HepG2 (cell line): ENCODE results near the gene TMEM62. TPM values are rescaled to one million over a fixed set of nuclear protein-coding genes. Genes with fewer than 3 reads are reported as not detected.
"Not testable (repeated sequence)": the region's sequence is repeated elsewhere in the genome, so short reads cannot be mapped to it uniquely, and the experiment has no call there.

Experiments used
- ATAC-seq: fragments of 200-7000 bp; cut with Tn5 transposase; 3 replicates; pipeline ENCODE4 v1.9.1; 2020; ENCODE audit warnings: mild to moderate bottlenecking, moderate library complexity
- BruUV-seq: library from RNA; stranded (reverse); fragments of 400-500 nt; replicated peaks from 2 replicates; lab custom pipeline; 2021; lab: Mats Ljungman, UMichigan
- CTCF ChIA-PET: fragments of 300-600 bp; formaldehyde crosslinking; extraction: SDS; loops from one replicate; lab custom pipeline; 2021; ENCODE audit warnings: low total read pairs, inconsistent platforms, low intra/inter-chr PET ratio; lab: Yijun Ruan, JAX
- POLR2A ChIA-PET: fragments of 350-600 bp; sonication (Branson Sonifier 250); formaldehyde crosslinking; loops from one replicate; lab custom pipeline; 2020; ENCODE audit warnings: antibody characterized with exemption, inconsistent platforms; lab: Yijun Ruan, JAX
- DNase-seq: peaks from one replicate; pipeline ENCODE4 v3.0.0-alpha.2; 2015; ENCODE audit warnings: low spot score
- FAIRE-seq: peaks from 3 replicates; lab custom pipeline; 2011; peaks lifted over from hg19 to GRCh38; lab: Jason Lieb, UNC
- H2AFZ ChIP-seq: one replicate; pipeline ENCODE4 v1.6.1; 2011; ENCODE audit warnings: low read length, inconsistent platforms
- H3K27ac ChIP-seq: fragments of 300-600 bp; 3 replicates; pipeline ENCODE4 v1.8.0; 2011; ENCODE audit warnings: mixed run types, mild to moderate bottlenecking, mixed read lengths, low read length, inconsistent platforms; ENCODE audit not compliant: insufficient read depth; ENCODE audit errors: extremely low read length
- H3K27me3 ChIP-seq, 2 experiments: fragments of 200-600 bp in 1 of 2; 2 replicates in 1 of 2; 3 replicates in 1 of 2; pipeline versions ENCODE4 v1.6.0 to v1.8.0; 2011; ENCODE audit warnings: low read length in 2 of 2, mild to moderate bottlenecking in 2 of 2, moderate library complexity in 2 of 2, inconsistent platforms in 1 of 2; ENCODE audit not compliant: insufficient read depth in 2 of 2, control insufficient read depth in 1 of 2
- H3K36me3 ChIP-seq, 2 experiments: fragments of 200-600 bp in 1 of 2; replicated peaks in 1 of 2; 2 replicates in 1 of 2; 3 replicates in 1 of 2; pipeline versions ENCODE4 v1.5.1 to v1.8.0; 2011; ENCODE audit warnings: low read length in 2 of 2, inconsistent platforms in 1 of 2; ENCODE audit not compliant: insufficient read depth in 2 of 2, control insufficient read depth in 1 of 2
- H3K4me1 ChIP-seq: 2 replicates; pipeline ENCODE4 v1.5.1; 2012; ENCODE audit warnings: low read length, inconsistent platforms; ENCODE audit not compliant: insufficient read depth
- H3K4me2 ChIP-seq: 2 replicates; pipeline ENCODE4 v1.6.0; 2011; ENCODE audit warnings: low read depth, low read length, inconsistent platforms
- H3K4me3 ChIP-seq, 3 experiments: fragments of 200-600 bp in 1 of 3; sonication (generic), shearing (Covaris generic) in 1 of 3; replicated peaks in 1 of 3; 2 replicates each; pipeline ENCODE4 v1.5.1; 2011 to 2016; ENCODE audit warnings: low read length in 3 of 3, inconsistent platforms in 2 of 3, low read depth in 2 of 3, mild to moderate bottlenecking in 2 of 3, control low read depth in 1 of 3, mixed read lengths in 1 of 3; ENCODE audit not compliant: insufficient read depth in 1 of 3
- H3K79me2 ChIP-seq: one replicate; pipeline ENCODE4 v1.6.1; 2011; ENCODE audit warnings: low read length, inconsistent platforms; ENCODE audit not compliant: insufficient read depth
- H3K9ac ChIP-seq: 2 replicates; pipeline ENCODE4 v1.6.0; 2011; ENCODE audit warnings: mild to moderate bottlenecking, low read depth, low read length, inconsistent platforms; ENCODE audit not compliant: insufficient read depth
- H3K9me3 ChIP-seq: 2 replicates; pipeline ENCODE4 v1.5.1; 2012; ENCODE audit warnings: mild to moderate bottlenecking, low read length
- H4K20me1 ChIP-seq: 2 replicates; pipeline ENCODE4 v1.6.0; 2011; ENCODE audit warnings: inconsistent platforms, mild to moderate bottlenecking, low read length, moderate library complexity; ENCODE audit not compliant: insufficient read depth
- FOXA3 ChIP-seq: IDR thresholded peaks from 2 replicates; pipeline ENCODE4 v1.6.1; 2016; ENCODE audit warnings: missing genetic modification reagents, missing compliant biosample characterization
- KDM5A ChIP-seq: fragments of 200-600 bp; sonication (generic); IDR thresholded peaks from 2 replicates; pipeline ENCODE4 v1.7.0; 2018; ENCODE audit warnings: antibody characterized with exemption, mild to moderate bottlenecking, low read length, borderline replicate concordance
- SALL1 ChIP-seq: sonication (generic); formaldehyde crosslinking; IDR thresholded peaks from 2 replicates; pipeline ENCODE4 v1.8.0; 2022; ENCODE audit warnings: mild to moderate bottlenecking, missing genetic modification reagents
- ZNF605 ChIP-seq: sonication (generic); formaldehyde crosslinking; IDR thresholded peaks from 2 replicates; pipeline ENCODE4 v1.8.0; 2022; ENCODE audit warnings: mild to moderate bottlenecking, missing genetic modification reagents
- ZSCAN25 ChIP-seq: sonication (generic); formaldehyde crosslinking; IDR thresholded peaks from 2 replicates; pipeline ENCODE4 v1.8.0; 2022; ENCODE audit warnings: mild to moderate bottlenecking, missing genetic modification reagents
- WGBS: methylation state at CpG from one replicate; pipeline ENCODE4 v1.1.6; 2017; ENCODE audit warnings: low lambda C conversion rate; 5-methylcytosine and 5-hydroxymethylcytosine counted together
- in situ Hi-C: cut with HindIII; loops from 2 replicates; pipeline ENCODE4 v1.10.0; 2017; ENCODE audit warnings: low pct_unique_long_range_greater_than_20kb; ENCODE audit not compliant: extremely low pct_ligation_motif_present
- intact Hi-C: fragments of 100-400 bp; cut with micrococcal nuclease; formaldehyde crosslinking; loops from one replicate; pipeline ENCODE4 v1.10.0; 2022; ENCODE audit not compliant: unreplicated experiment
- polyA plus RNA-seq, 8 experiments: library from polyadenylated mRNA; depleted of rRNA in 3 of 8; stranded (reverse) in 7 of 8; unstranded in 1 of 8; fragments of >200 nt; fragmentation: Illumina TruSeq in 4 of 8; extraction: Trizol in 4 of 8; gene quantifications; 2 replicates each; pipeline versions ENCODE4 v1.2.1 to v1.2.3, GENCODE V29; 2011 to 2016; ENCODE audit warnings: low read depth in 4 of 8, missing spikeins in 1 of 8, mixed read lengths in 1 of 8; ENCODE audit not compliant: insufficient read depth in 1 of 8
- total RNA-seq, 5 experiments: library from RNA; depleted of rRNA; stranded (reverse); fragments of >200 nt; fragmentation: Illumina TruSeq; extraction: Trizol; gene quantifications; 2 replicates each; pipeline ENCODE4 v1.2.3, GENCODE V29; 2016; ENCODE audit warnings: low read depth in 1 of 5
- TF ChIP-seq, protein P1 (sequence below): sonication (generic); formaldehyde crosslinking; IDR thresholded peaks from 2 replicates; pipeline ENCODE4 v1.5.1; 2020; ENCODE audit warnings: mild to moderate bottlenecking, missing genetic modification reagents, moderate library complexity
- TF ChIP-seq, protein P2 (sequence below): sonication (generic); formaldehyde crosslinking; IDR thresholded peaks from 2 replicates; pipeline ENCODE4 v1.4.0; 2020; ENCODE audit warnings: missing genetic modification reagents, borderline replicate concordance
- TF ChIP-seq, protein P3 (sequence below): sonication (generic); formaldehyde crosslinking; IDR thresholded peaks from 2 replicates; pipeline ENCODE4 v1.4.0; 2020; ENCODE audit warnings: mild to moderate bottlenecking, missing genetic modification reagents

The TMEM62 gene
- total and polyA plus RNA-seq, 2 of the 13 experiments (the other 11 are each of a cell fraction or from before 2014, with no cell fraction given) = 14.2 to 20.9 TPM

DNA sequence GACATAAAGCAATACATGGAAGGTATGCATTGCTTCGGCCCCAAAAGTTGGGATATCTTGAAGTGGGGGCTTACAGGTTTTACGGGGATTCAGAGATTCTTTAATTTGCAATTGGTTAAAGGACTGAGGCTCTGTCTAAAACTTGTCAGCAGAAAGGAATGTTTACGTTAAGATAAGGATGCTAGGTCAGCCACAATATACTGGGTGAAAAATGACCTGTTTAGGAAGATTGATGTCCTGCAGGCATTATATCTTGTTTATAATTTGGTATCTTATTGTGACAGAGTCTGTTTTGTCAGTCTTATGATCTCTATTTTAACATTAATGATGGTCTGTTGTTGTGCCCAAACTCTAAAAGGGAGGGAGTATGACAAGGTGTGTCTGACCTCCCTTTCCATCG, 36.5 kb downstream of the TMEM62 start:
- POLR2A ChIA-PET = no interaction called here

DNA sequence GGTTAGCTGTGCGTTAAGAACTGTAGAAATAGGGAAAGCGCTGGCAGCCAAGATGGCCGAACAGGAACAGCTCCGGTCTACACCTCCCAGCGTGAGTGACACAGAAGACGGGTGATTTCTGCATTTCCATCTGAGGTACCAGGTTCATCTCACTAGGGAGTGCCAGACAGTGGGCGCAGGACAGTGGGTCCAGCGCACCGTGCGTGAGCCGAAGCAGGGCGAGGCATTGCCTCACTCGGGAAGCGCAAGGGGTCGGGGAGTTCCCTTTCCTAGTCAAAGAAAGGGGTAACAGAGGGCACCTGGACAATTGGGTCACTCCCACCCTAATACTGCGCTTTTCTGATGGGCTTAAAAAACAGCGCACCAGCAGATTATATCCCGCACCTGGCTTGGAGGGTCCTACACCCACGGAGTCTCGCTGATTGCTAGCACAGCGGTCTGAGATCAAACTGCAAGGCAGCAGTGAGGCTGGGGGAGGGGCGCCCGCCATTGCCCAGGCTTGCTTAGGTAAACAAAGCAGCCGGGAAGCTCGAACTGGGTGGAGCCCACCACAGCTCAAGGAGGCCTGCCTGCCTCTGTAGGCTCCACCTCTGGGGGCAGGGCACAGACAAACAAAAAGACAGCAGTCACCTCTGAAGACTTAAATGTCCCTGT, 42.4 kb downstream of the TMEM62 start:
- Histone ChIP-seq H3K36me3 (peaks cover 0 to 22% of the 10 kb centered on the region in 2 experiments; a peak in 2 of 5 replicates), H3K27ac (peak overlapping the region; percentile 17)
- in situ Hi-C loops, H3K27me3 ChIP-seq, DNase-seq, ATAC-seq, H2AFZ ChIP-seq, H3K4me1 ChIP-seq, H3K4me3 ChIP-seq, H4K20me1 ChIP-seq, FAIRE-seq, H3K9ac ChIP-seq, H3K9me3 ChIP-seq, CTCF ChIA-PET, BruUV-seq, intact Hi-C loops, H3K4me2 ChIP-seq, H3K79me2 ChIP-seq: not testable (repeated sequence)
- POLR2A ChIA-PET = interaction anchor here (1.2 kb wide), 1 partner anchor 9 kb away, joined by 4 read pairs; no protein-coding TSS in a partner anchor
- 89% methylated on average over 21 of the region's 25 CpGs for WGBS
- TF ChIP-seq, protein P1, sequence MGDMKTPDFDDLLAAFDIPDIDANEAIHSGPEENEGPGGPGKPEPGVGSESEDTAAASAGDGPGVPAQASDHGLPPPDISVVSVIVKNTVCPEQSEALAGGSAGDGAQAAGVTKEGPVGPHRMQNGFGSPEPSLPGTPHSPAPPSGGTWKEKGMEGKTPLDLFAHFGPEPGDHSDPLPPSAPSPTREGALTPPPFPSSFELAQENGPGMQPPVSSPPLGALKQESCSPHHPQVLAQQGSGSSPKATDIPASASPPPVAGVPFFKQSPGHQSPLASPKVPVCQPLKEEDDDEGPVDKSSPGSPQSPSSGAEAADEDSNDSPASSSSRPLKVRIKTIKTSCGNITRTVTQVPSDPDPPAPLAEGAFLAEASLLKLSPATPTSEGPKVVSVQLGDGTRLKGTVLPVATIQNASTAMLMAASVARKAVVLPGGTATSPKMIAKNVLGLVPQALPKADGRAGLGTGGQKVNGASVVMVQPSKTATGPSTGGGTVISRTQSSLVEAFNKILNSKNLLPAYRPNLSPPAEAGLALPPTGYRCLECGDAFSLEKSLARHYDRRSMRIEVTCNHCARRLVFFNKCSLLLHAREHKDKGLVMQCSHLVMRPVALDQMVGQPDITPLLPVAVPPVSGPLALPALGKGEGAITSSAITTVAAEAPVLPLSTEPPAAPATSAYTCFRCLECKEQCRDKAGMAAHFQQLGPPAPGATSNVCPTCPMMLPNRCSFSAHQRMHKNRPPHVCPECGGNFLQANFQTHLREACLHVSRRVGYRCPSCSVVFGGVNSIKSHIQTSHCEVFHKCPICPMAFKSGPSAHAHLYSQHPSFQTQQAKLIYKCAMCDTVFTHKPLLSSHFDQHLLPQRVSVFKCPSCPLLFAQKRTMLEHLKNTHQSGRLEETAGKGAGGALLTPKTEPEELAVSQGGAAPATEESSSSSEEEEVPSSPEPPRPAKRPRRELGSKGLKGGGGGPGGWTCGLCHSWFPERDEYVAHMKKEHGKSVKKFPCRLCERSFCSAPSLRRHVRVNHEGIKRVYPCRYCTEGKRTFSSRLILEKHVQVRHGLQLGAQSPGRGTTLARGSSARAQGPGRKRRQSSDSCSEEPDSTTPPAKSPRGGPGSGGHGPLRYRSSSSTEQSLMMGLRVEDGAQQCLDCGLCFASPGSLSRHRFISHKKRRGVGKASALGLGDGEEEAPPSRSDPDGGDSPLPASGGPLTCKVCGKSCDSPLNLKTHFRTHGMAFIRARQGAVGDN = peak; percentile 32
- TF ChIP-seq FOXA3 (peak; percentile 45), SALL1 (CRISPR knock-in tag) (0 out of 2 replicates have a peak, but pooled peaks have one; percentile 8)
- TF ChIP-seq, protein P2, sequence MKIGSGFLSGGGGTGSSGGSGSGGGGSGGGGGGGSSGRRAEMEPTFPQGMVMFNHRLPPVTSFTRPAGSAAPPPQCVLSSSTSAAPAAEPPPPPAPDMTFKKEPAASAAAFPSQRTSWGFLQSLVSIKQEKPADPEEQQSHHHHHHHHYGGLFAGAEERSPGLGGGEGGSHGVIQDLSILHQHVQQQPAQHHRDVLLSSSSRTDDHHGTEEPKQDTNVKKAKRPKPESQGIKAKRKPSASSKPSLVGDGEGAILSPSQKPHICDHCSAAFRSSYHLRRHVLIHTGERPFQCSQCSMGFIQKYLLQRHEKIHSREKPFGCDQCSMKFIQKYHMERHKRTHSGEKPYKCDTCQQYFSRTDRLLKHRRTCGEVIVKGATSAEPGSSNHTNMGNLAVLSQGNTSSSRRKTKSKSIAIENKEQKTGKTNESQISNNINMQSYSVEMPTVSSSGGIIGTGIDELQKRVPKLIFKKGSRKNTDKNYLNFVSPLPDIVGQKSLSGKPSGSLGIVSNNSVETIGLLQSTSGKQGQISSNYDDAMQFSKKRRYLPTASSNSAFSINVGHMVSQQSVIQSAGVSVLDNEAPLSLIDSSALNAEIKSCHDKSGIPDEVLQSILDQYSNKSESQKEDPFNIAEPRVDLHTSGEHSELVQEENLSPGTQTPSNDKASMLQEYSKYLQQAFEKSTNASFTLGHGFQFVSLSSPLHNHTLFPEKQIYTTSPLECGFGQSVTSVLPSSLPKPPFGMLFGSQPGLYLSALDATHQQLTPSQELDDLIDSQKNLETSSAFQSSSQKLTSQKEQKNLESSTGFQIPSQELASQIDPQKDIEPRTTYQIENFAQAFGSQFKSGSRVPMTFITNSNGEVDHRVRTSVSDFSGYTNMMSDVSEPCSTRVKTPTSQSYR (CRISPR knock-in tag) = peak; percentile 91

More for the DNA sequence above, 36.5 kb downstream of the TMEM62 start:
- no peaks in the 10 kb centered on the region for H3K27me3 ChIP-seq
- H2AFZ ChIP-seq = no peak overlapping the region
- H4K20me1 ChIP-seq = no peaks in the 10 kb centered on the region
- H3K4me3 ChIP-seq = no peak overlapping the region
- intact Hi-C loops = no loop called here
- no peak overlapping the region for H3K9ac ChIP-seq
- no TSS peak for BruUV-seq
- no peak for DNase-seq
- no peaks in the 10 kb centered on the region for H3K79me2 ChIP-seq
- no peak for FAIRE-seq
- TF ChIP-seq ZSCAN25 (CRISPR knock-in tag) (no peak), KDM5A (no peak), ZNF605 (CRISPR knock-in tag) (no peak)
- TF ChIP-seq, protein P3, sequence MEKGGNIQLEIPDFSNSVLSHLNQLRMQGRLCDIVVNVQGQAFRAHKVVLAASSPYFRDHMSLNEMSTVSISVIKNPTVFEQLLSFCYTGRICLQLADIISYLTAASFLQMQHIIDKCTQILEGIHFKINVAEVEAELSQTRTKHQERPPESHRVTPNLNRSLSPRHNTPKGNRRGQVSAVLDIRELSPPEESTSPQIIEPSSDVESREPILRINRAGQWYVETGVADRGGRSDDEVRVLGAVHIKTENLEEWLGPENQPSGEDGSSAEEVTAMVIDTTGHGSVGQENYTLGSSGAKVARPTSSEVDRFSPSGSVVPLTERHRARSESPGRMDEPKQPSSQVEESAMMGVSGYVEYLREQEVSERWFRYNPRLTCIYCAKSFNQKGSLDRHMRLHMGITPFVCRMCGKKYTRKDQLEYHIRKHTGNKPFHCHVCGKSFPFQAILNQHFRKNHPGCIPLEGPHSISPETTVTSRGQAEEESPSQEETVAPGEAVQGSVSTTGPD (CRISPR knock-in tag) = no peak
- TF ChIP-seq, all 625 proteins: peak for 0
- peaks cover 0 to 30% of the 10 kb centered on the region in 2 experiments; a peak in 2 of 5 replicates for H3K36me3 ChIP-seq
- no peak overlapping the region for H3K4me2 ChIP-seq
- no peak for ATAC-seq
- CTCF ChIA-PET = no interaction called here
- H3K4me1 ChIP-seq = no peaks in the 10 kb centered on the region
- 97% methylated on average over 4 of the region's 4 CpGs for WGBS
- in situ Hi-C loops = no loop called here
- no peak overlapping the region for H3K27ac ChIP-seq
- no peaks in the 10 kb centered on the region for H3K9me3 ChIP-seq
